Nephron progenitor cell (in vitro differentiated cells): Measurements from ENCODE around the gene NUDT6.

Source experiments
- DNase-seq: peaks from one replicate; pipeline ENCODE4 v3.0.0; 2021
- H3K27ac Mint-ChIP-seq: 2 replicates; pipeline ENCODE4 v1.8.0; 2021; ENCODE audit warnings: mild to moderate bottlenecking, moderate library complexity, mixed read lengths
- H3K27me3 Mint-ChIP-seq: 2 replicates; pipeline ENCODE4 v1.8.0; 2021; ENCODE audit warnings: mild to moderate bottlenecking, low read depth, mixed read lengths; ENCODE audit not compliant: poor library complexity
- H3K36me3 Mint-ChIP-seq: 2 replicates; pipeline ENCODE4 v1.8.0; 2021; ENCODE audit warnings: low read depth, mixed read lengths
- H3K4me1 Mint-ChIP-seq: 2 replicates; pipeline ENCODE4 v1.8.0; 2021; ENCODE audit warnings: mixed read lengths
- H3K4me3 Mint-ChIP-seq: 2 replicates; pipeline ENCODE4 v1.8.0; 2021; ENCODE audit warnings: mild to moderate bottlenecking, moderate library complexity, mixed read lengths
- H3K9me3 Mint-ChIP-seq: 2 replicates; pipeline ENCODE4 v1.8.0; 2021; ENCODE audit warnings: mild to moderate bottlenecking, moderate library complexity, mixed read lengths
- TF ChIP-seq, protein P1 (sequence below): fragments of 200-600 bp; sonication (generic); IDR thresholded peaks from 2 replicates; pipeline ENCODE4 v1.5.0; 2021; ENCODE audit warnings: antibody characterized with exemption

NUDT6 gene

GRCh38 chr4:122960611-122961000 lies 38.2 kb upstream of the NUDT6 start:
- no peak for DNase-seq
- Mint-ChIP-seq H3K27ac (no peak overlapping the region), H3K36me3 (peaks cover 51% of the 10 kb centered on the region), H3K27me3 (no peaks in the 10 kb centered on the region), H3K9me3 (peaks cover 8% of the 10 kb centered on the region), H3K4me1 (no peaks in the 10 kb centered on the region), H3K4me3 (no peak overlapping the region)
- TF ChIP-seq, protein P1, sequence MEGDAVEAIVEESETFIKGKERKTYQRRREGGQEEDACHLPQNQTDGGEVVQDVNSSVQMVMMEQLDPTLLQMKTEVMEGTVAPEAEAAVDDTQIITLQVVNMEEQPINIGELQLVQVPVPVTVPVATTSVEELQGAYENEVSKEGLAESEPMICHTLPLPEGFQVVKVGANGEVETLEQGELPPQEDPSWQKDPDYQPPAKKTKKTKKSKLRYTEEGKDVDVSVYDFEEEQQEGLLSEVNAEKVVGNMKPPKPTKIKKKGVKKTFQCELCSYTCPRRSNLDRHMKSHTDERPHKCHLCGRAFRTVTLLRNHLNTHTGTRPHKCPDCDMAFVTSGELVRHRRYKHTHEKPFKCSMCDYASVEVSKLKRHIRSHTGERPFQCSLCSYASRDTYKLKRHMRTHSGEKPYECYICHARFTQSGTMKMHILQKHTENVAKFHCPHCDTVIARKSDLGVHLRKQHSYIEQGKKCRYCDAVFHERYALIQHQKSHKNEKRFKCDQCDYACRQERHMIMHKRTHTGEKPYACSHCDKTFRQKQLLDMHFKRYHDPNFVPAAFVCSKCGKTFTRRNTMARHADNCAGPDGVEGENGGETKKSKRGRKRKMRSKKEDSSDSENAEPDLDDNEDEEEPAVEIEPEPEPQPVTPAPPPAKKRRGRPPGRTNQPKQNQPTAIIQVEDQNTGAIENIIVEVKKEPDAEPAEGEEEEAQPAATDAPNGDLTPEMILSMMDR: no peak

- TF ChIP-seq, protein P1: no peak
- DNase-seq: no peak
- H3K4me1 Mint-ChIP-seq: no peaks in the 10 kb centered on the region
- no peak overlapping the region for H3K27ac Mint-ChIP-seq
- no peaks in the 10 kb centered on the region for H3K27me3 Mint-ChIP-seq
- H3K36me3 Mint-ChIP-seq: peaks cover 51% of the 10 kb centered on the region
- H3K9me3 Mint-ChIP-seq: peaks cover 8% of the 10 kb centered on the region
- H3K4me3 Mint-ChIP-seq: no peak overlapping the region
Measured at GRCh38 chr4:122959981-122960610, 37.7 kb upstream of the NUDT6 start.

DNA sequence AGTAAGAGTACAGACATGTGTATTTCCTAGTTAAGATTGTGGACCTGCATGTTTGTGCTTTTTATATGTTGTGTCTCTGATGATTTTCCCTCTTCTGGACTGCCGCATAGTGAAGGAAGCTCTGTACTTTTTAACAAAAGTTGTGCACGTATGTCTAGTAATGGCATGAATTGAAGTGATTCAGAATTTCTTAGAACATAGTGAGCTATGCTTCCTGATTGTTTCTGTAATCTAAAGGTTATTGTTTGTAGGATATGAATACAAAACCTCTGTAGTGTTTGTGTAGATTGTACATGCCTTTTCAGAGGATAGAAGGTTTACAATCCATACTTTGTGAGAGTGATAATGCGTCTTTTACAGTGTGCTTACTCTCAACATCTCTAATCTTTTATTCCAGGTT lies 37.0 kb upstream of the NUDT6 start:
- H3K27me3 Mint-ChIP-seq: no peaks in the 10 kb centered on the region
- TF ChIP-seq, protein P1: no peak
- H3K4me3 Mint-ChIP-seq: no peak overlapping the region
- no peaks in the 10 kb centered on the region for H3K4me1 Mint-ChIP-seq
- no peak for DNase-seq
- H3K36me3 Mint-ChIP-seq: peaks cover 57% of the 10 kb centered on the region
- H3K9me3 Mint-ChIP-seq: peaks cover 8% of the 10 kb centered on the region
- no peak overlapping the region for H3K27ac Mint-ChIP-seq

DNA sequence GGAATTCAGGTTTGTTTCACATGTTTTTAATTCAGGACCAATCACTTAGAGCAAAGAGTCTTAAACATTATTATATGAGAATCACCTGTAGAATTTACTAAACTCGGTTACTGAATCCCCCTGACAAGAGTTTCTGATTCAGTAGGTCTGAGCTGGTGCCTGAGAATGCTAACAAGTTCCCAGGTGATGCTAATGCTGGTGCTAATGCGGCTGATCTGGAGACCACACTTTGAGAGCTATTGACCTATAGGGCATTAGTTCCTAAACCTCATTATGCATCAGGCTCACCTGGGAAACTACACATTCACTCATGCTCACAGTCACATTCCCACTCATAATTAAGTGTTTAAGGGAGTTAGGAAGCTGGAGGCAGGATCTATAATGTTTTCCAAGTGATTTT lies 36.1 kb upstream of the NUDT6 start:
- no peaks in the 10 kb centered on the region for H3K27me3 Mint-ChIP-seq
- TF ChIP-seq, protein P1: no peak
- H3K27ac Mint-ChIP-seq: no peak overlapping the region
- no peak for DNase-seq
- no peak overlapping the region for H3K4me3 Mint-ChIP-seq
- H3K4me1 Mint-ChIP-seq: no peaks in the 10 kb centered on the region
- H3K36me3 Mint-ChIP-seq: peaks cover 59% of the 10 kb centered on the region
- H3K9me3 Mint-ChIP-seq: peaks cover 8% of the 10 kb centered on the region

- Mint-ChIP-seq H3K4me3 (no peak overlapping the region), H3K27me3 (no peaks in the 10 kb centered on the region), H3K36me3 (peaks cover 51% of the 10 kb centered on the region)
Measured at GRCh38 chr4:122953924-122954323, 31.5 kb upstream of the NUDT6 start.

DNA sequence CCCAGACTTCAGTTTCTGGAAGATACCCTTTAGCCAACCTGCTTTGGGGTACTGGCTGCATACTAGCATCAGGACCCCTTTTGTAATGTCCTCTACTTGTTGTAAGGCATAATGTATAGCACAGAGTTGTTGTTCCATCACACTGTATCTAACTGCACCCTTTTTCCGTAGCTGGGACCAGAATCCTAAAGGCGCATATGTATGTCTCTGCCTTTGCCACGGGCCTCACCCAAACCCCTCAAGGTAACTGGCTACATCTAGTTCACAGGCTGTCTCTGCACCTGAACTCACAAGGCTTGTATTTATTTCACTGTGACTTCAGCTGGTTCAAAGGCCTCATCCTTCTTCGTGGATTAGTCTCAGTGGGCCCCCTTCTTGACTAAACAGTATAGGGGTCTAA lies 29.6 kb upstream of the NUDT6 start:
- Mint-ChIP-seq H3K9me3 (no peaks in the 10 kb centered on the region), H3K4me1 (no peaks in the 10 kb centered on the region), H3K27me3 (no peaks in the 10 kb centered on the region), H3K36me3 (peaks cover 58% of the 10 kb centered on the region), H3K4me3 (no peak overlapping the region), H3K27ac (no peak overlapping the region)
- DNase-seq: no peak
- TF ChIP-seq, protein P1: no peak

More at GRCh38 chr4:122953924-122954323, 31.5 kb upstream of the NUDT6 start:
- H3K27ac Mint-ChIP-seq: no peak overlapping the region
- TF ChIP-seq, protein P1: no peak
- no peak for DNase-seq
- no peaks in the 10 kb centered on the region for H3K9me3 Mint-ChIP-seq
- no peaks in the 10 kb centered on the region for H3K4me1 Mint-ChIP-seq
